Fibroblast of the conjunctiva (primary cell): Measurements from ENCODE around the gene PLCL2.
A peak's percentile ranks its signal among the peaks of the same experiment; 100 is the strongest.
"Not testable (repeated sequence)": the region's sequence is repeated elsewhere in the genome, so short reads cannot be mapped to it uniquely, and the experiment has no call there.

Experiments
- DNase-seq: peaks from one replicate; pipeline ENCODE4 v3.0.0-alpha.2; 2010; ENCODE audit warnings: low read depth

Gene PLCL2

GRCh38 chr3:16917256-16917935 lies 32.6 kb downstream of the PLCL2 start:
- DNase-seq: no peak

GRCh38 chr3:16917980-16918682 lies 33.4 kb downstream of the PLCL2 start:
- DNase-seq: no peak

- no peak for DNase-seq
Observed at GRCh38 chr3:16918683-16919025, 33.9 kb downstream of the PLCL2 start.

- no peak for DNase-seq
Observed at GRCh38 chr3:16923112-16923511, 38.4 kb downstream of the PLCL2 start.

- no peak for DNase-seq
Observed at GRCh38 chr3:16927485-16927884, 42.7 kb downstream of the PLCL2 start.

- DNase-seq: no peak
Observed at GRCh38 chr3:16928386-16929132, 43.8 kb downstream of the PLCL2 start.

GRCh38 chr3:16929311-16929710 lies 44.6 kb downstream of the PLCL2 start:
- no peak for DNase-seq

GRCh38 chr3:16932877-16933276 lies 48.1 kb downstream of the PLCL2 start:
- DNase-seq: no peak

- DNase-seq: no peak
Observed at GRCh38 chr3:16935781-16936180, 51.0 kb downstream of the PLCL2 start.

GRCh38 chr3:16936233-16936632 lies 51.5 kb downstream of the PLCL2 start:
- no peak for DNase-seq

- DNase-seq: no peak
Observed at GRCh38 chr3:16936676-16937230, 52.0 kb downstream of the PLCL2 start.

GRCh38 chr3:16937326-16937845 lies 52.6 kb downstream of the PLCL2 start:
- no peak for DNase-seq

GRCh38 chr3:16940769-16941700 lies 56.3 kb downstream of the PLCL2 start:
- DNase-seq: no peak

GRCh38 chr3:16942955-16943354 lies 58.2 kb downstream of the PLCL2 start:
- DNase-seq: no peak

GRCh38 chr3:16943857-16944256 lies 59.1 kb downstream of the PLCL2 start:
- DNase-seq: no peak

GRCh38 chr3:16944356-16944755 lies 59.6 kb downstream of the PLCL2 start:
- DNase-seq: no peak

GRCh38 chr3:16945330-16945729 lies 60.6 kb downstream of the PLCL2 start:
- peak; percentile 13 for DNase-seq

GRCh38 chr3:16950282-16950681 lies 65.5 kb downstream of the PLCL2 start:
- no peak for DNase-seq

- DNase-seq: no peak
Observed at GRCh38 chr3:16950845-16951244, 66.1 kb downstream of the PLCL2 start.

GRCh38 chr3:16957852-16958251 lies 73.1 kb downstream of the PLCL2 start:
- not testable (repeated sequence) for DNase-seq

- DNase-seq: no peak
Observed at GRCh38 chr3:16960125-16960524, 75.4 kb downstream of the PLCL2 start.
